GM18520 (cell line): ENCODE results near the gene GIPR.
"Not testable (repeated sequence)": the region's sequence is repeated elsewhere in the genome, so short reads cannot be mapped to it uniquely, and the experiment has no call there.

Experiments used
- ATAC-seq: cut with Tn5 transposase; IDR thresholded peaks from one replicate; pipeline ENCODE4 v1.9.1; 2021; ENCODE audit not compliant: unreplicated experiment

GIPR gene

GRCh38 chr19:45645068-45645630 lies 22.9 kb upstream of the GIPR start:
- ATAC-seq = no peak

- peak; percentile 25 for ATAC-seq
Observed at GRCh38 chr19:45645631-45646344, 22.2 kb upstream of the GIPR start.

- ATAC-seq = no peak
Observed at GRCh38 chr19:45646345-45646698, 21.7 kb upstream of the GIPR start.

- ATAC-seq = no peak
Observed at GRCh38 chr19:45650722-45651121, 17.3 kb upstream of the GIPR start.

GRCh38 chr19:45653634-45654033 lies 14.4 kb upstream of the GIPR start:
- no peak for ATAC-seq

GRCh38 chr19:45655073-45655472 lies 12.9 kb upstream of the GIPR start:
- ATAC-seq = no peak

- ATAC-seq = no peak
Observed at GRCh38 chr19:45657520-45658167, 10.4 kb upstream of the GIPR start.

GRCh38 chr19:45659096-45659729 lies 8.8 kb upstream of the GIPR start:
- ATAC-seq = no peak

GRCh38 chr19:45660636-45661035 lies 7.4 kb upstream of the GIPR start:
- no peak for ATAC-seq

- no peak for ATAC-seq
Observed at GRCh38 chr19:45663800-45664199, 4.2 kb upstream of the GIPR start.

- no peak for ATAC-seq
Observed at GRCh38 chr19:45664575-45664974, 3.4 kb upstream of the GIPR start.

GRCh38 chr19:45668342-45668871 lies 386 bp downstream of the GIPR start:
- no peak for ATAC-seq

GRCh38 chr19:45670670-45671453 lies 2.8 kb downstream of the GIPR start:
- ATAC-seq = peak; percentile 46

GRCh38 chr19:45674946-45675345 lies 6.9 kb downstream of the GIPR start:
- no peak for ATAC-seq

GRCh38 chr19:45676851-45677263 lies 8.8 kb downstream of the GIPR start:
- ATAC-seq = no peak

GRCh38 chr19:45677351-45678230 lies 9.6 kb downstream of the GIPR start:
- ATAC-seq = no peak

- ATAC-seq = peak; percentile 65
Observed at GRCh38 chr19:45681391-45682015, 13.5 kb downstream of the GIPR start.

GRCh38 chr19:45682117-45682516 lies 14.1 kb downstream of the GIPR start:
- no peak for ATAC-seq

GRCh38 chr19:45682908-45683307 lies 14.9 kb downstream of the GIPR start:
- ATAC-seq = no peak

GRCh38 chr19:45685045-45685444 lies 17.0 kb downstream of the GIPR start:
- ATAC-seq = not testable (repeated sequence)
